Right lobe of liver (tissue), 4 donors: Measurements from ENCODE around the gene NPAS4.

Experiments used
- POLR2A ChIP-seq: fragments of 450-650 bp; IDR thresholded peaks from one replicate; pipeline ENCODE4 v1.6.1; 2017; ENCODE audit warnings: antibody characterized with exemption, mild to moderate bottlenecking
- TF ChIP-seq, protein P1 (sequence below), 4 donors: fragments of 200-600 bp in 3 of 4; fragments of 450-650 bp in 1 of 4; IDR thresholded peaks; one replicate each; pipeline versions ENCODE4 v1.5.1 to v1.8.0; 2016 to 2022; ENCODE audit warnings: antibody characterized with exemption in 4 of 4, mild to moderate bottlenecking in 2 of 4
- donor health status: DM: no; HTN: no; CAD: no.
- donor health status: DM: no; HTN: no; CAD: no.
- donor health status: DM: no; HTN: yes; CAD: no.

GRCh38 chr11:66391322-66391721, 29.5 kb upstream of the NPAS4 start:
- TF ChIP-seq, protein P1, sequence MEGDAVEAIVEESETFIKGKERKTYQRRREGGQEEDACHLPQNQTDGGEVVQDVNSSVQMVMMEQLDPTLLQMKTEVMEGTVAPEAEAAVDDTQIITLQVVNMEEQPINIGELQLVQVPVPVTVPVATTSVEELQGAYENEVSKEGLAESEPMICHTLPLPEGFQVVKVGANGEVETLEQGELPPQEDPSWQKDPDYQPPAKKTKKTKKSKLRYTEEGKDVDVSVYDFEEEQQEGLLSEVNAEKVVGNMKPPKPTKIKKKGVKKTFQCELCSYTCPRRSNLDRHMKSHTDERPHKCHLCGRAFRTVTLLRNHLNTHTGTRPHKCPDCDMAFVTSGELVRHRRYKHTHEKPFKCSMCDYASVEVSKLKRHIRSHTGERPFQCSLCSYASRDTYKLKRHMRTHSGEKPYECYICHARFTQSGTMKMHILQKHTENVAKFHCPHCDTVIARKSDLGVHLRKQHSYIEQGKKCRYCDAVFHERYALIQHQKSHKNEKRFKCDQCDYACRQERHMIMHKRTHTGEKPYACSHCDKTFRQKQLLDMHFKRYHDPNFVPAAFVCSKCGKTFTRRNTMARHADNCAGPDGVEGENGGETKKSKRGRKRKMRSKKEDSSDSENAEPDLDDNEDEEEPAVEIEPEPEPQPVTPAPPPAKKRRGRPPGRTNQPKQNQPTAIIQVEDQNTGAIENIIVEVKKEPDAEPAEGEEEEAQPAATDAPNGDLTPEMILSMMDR (IDR thresholded peaks at IDR 0.05), result no peak
- no peak for TF ChIP-seq POLR2A
